Measurements from ENCODE around the gene FXYD7.
"Not testable (repeated sequence)": the region's sequence is repeated elsewhere in the genome, so short reads cannot be mapped to it uniquely, and the experiment has no call there.

GRCh38 chr19:35129724-35130274 lies 13.3 kb upstream of the FXYD7 start:
- not testable (repeated sequence) for TF ChIP-seq POLR2A, CTCF (IDR thresholded peaks at IDR 0.05)

All from lower leg skin (tissue), 3 donors.